Stimulated activated CD8-positive, alpha-beta memory T cell treated with anti-CD3 and anti-CD28 coated beads, Interleukin-12 subunit alpha, Interleukin-12 subunit beta, amount 100 ng/mL, for 1 hour (primary cell): ENCODE measurements around the gene GINS2.

Experiments used
- DNase-seq: peaks from one replicate; pipeline ENCODE4 v3.0.0-alpha.2; 2020; ENCODE audit warnings: low read depth

The GINS2 gene

GRCh38 chr16:85688586-85689284 is at the start of gene GINS2:
GINS2 (minus strand) TSS chr16:85688954; CDS start chr16:85688898, 56 bp downstream.
- peak; percentile 80 for DNase-seq

GRCh38 chr16:85736921-85737320 is 48.2 kb upstream of the GINS2 start:
- DNase-seq: no peak

DNA sequence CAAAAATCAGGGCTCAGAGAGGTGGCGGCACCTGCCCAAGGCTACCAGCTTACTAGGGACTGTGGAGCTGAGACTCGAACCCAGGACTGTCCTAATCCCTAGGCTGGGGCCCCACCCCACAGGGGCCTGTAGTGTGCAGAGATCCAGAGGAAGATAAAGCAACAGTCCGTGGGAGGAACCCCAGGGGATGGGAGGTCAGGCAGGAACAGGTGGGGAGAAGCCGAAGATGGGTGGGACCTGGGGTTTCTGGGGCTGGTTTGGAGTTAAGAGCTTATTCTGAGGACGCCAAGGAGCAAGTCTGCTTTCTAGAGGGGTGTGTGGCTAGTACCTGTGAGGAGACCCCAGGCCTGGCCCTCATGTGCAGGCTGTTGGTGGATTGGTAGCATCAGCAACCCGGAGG is 47.2 kb upstream of the GINS2 start:
- no peak for DNase-seq

DNA sequence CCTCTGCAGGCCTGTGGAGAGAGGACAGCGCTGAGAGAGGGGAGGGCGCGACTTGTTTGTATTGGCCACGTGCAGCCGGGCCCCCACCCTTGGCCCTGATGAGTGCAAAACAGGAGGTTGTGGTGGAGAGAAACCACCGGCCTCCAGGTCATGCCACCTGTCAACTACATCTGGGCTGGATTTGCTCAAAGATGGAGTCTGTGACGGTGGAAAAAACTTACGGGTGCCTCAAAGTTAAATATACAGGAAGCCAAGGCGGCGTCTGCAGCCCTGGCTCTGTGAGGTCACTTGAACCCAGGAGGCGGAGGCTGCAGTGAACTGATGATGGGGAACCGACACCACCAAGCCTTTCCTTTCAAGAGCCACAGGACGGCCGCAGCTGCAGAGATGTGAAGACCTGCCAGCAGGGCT is 46.5 kb upstream of the GINS2 start:
- peak; percentile 25 for DNase-seq

DNA sequence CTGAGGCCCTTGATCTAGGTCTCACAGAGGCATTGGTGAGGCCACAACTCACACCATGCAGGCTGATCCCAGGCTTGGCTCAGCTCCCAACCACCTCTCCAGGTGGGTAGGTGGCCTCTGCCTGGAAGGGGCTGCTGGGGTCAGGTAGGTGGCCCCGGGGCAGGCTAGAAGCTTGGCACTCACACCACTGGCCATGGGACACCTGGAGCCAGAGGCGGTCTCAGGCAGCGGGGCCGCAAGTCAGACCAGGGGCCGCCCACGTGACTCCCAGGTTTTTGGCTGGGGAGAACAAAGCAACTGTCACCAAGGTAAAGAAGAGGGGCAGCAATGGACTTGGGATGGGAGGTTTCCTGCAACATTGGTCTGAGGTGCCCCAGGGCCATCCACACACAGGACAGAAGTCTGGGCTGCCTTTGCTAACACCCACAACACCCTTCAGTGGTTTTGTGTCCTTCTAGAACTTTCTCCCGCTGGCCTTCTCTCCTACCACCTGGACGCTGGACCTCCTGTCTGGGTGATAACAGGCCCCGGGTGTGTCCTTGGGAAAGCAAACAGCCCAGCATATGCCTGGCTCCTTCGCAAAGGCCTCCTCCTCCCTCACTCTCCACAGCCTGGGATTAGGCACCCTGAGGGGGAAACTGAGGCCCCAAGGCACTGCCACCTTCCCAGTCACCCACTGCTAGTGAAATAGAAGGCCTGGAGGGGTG is 45.7 kb upstream of the GINS2 start:
- DNase-seq: no peak

DNA sequence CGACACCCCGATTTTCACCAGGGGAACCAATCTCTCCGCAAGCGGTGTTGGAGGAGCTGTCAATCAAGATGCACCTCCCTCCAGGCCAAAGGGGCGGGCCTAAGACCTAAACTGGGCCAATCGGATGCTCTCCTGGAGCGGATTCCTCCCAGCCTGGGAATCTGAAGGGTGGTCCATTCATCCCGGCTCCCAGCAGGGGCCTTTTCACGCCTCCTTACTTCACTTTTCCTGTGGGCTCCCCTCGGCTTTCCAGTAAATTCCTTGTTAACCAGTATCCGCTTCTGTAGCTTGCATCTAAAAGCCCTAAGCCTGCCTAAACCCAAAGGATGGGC is 45.1 kb upstream of the GINS2 start:
- DNase-seq: no peak

DNA sequence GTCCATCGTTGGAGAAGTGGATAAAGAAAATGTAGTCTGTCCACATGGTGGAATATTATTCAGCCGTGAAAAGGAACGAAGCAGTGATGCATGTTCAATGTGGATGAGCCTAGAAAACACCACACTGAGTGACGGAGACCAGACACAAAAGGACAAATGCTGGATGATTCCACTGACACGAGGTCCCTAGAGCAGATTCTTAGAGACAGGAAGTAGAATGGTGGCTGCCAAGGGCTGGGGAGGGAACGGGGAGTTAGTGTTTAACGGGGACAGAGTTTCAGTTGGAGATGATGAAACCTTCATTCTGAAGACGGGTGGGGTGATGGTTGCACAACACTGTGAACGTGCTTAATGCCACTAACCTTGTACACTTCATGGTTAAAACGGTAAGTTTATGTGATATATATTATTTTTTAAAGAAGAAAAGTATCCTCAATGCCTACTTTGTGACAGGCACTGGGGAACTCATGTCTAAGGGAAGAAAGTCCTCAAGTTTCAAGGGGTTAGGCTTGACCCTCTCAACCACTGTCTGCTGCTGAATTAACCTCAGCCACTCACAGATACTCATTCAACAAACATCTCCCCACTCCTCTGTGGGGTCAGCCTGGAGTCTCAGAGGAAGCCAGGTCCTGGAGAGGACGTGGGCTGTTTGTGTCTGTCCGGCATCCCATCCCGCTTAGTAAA is 44.5 kb upstream of the GINS2 start:
- no peak for DNase-seq

DNA sequence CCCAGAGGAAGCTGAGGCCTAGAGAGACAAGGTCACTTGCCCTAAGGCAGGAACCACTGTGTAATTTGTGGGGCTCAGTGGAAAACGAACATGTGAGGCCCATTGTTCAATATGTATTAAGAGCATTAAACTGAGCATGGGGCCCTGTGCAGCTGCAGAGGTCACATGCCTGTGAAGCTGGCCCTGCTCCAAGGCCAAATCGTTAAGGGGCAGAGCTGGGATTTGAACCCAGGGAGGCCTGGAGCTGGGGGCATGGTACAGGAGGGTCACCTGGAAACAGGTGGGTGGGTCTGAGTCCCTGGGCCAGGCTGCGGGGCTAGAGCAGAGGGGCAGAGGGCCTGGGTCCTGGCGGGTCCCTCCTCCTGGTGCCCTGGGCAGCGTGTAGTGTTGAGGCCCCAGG is 42.4 kb upstream of the GINS2 start:
- no peak for DNase-seq

DNA sequence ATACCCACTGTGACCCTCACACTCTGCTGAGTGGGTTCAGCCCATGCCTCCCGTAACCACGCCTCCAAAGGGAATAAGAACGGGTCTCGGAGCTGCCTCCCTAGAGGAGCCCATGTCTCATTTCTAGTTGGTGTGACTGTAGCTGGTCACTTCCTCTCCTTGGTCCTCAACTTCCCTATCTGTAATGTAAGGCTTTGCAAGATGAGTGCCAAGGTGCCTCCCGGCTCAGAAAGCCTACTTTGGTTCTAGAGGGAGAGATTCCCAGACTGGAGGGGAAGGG is 41.4 kb upstream of the GINS2 start:
- no peak for DNase-seq

DNA sequence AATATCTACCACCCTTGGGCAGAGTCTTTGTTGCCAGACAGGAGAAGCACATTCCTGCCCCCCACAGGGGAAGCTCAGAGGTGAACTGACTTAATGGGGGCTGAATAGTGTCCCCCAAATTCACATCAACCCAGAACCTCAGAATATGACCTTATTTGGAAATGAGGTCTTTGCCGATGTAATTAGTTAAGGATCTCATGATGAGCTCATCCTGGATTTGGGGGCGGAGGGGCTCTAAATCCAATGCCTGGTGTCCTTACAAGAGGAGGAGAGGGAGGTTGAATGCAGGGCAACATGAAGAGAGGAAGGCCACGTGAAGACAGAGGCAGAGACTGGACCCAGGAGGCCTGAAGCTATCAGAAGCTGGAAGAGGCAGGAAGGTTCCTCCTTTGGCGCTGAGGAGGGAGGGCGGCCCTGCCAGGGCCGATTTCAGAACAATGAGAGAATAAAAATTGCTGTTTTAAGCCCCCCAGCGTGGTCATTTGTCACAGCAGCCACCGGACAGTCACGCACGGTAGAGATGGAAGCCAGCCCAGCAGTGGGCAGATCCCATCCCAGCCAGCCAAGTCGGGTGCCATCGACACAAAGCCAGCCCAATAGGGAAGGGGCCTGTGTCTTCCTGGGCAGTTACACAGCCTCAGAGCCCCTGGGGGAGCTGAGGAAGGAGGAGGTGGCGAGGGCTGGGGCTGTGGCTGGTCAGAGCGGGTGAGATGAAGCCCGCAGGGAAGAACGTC is 40.9 kb upstream of the GINS2 start:
- DNase-seq: no peak

DNA sequence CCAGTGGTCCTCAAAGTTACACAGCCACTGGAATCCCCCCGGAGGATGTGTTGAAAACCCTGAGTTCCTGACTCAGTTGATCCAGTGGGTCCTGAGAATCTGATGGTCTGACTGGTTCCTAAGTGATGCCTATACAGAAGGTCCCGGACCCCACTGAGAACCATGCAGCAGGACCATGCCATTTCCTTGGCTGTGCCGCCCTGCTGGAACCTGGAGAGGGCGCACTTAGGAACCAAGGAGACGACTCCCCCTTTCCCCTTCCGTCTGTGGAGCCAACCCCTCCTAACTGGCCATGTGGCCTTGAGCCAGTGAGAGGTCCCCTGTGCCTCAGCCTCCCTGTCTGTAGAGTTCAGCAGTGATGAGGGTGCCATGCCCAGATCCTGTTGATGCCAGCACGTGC is 40.1 kb upstream of the GINS2 start:
- no peak for DNase-seq

DNA sequence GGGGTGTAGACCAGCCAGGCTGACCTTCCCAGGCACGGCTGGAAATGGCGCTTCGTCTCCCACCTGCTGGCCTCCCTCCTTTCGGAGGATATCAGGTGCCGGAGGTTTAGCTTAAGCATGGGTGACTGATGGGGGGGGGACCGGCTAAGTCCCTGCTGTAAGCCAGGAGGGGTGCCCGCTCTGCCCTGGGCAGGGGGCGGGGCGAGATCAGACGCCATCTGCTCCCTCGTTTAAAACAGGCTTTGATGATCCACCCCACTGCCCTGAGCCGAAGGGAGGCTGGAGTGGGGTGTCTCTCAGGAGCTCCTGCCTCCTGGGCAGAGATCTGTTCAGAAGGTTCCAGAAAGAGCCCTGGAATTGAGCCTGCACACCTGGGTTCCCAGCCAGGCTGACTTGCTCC is 36.2 kb upstream of the GINS2 start:
- no peak for DNase-seq

- no peak for DNase-seq
Measured at GRCh38 chr16:85724126-85724879, 35.5 kb upstream of the GINS2 start.

- no peak for DNase-seq
Measured at GRCh38 chr16:85722128-85722893, 33.6 kb upstream of the GINS2 start.

DNA sequence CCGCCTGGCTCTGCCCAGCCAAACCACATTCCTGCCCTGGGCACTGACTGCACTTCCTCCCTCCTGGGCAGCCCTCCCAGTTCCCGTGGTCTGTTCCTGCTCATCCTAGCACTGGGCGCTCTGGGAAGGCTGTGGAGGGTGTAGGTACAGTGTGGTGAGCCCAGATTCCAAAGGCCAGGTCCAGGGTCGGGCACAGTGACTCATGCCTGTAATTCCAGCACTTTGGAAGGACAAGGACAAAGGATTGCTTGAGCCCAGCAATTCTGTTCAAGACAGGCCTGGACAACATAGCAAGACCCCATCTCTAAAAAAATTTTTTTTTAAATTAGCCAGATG is 31.5 kb upstream of the GINS2 start:
- no peak for DNase-seq

GRCh38 chr16:85719605-85720301 is 31.0 kb upstream of the GINS2 start:
- no peak for DNase-seq

- no peak for DNase-seq
Measured at GRCh38 chr16:85718682-85719081, 29.9 kb upstream of the GINS2 start.

DNA sequence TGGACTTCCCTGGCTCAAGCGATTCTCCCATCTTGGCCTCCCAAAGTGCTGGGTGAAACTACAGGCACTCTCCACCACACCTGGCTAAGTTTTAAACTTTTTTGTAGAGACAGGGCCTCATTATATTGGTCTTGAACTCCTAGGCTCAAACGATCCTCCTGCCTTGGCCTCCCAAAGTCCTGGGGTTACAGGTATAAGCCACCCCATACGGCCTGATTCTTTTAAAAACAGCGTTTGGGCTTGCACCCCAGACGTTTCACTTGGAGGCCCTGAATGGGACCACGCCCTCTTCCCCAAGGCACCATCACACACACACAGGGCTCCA is 29.4 kb upstream of the GINS2 start:
- no peak for DNase-seq

- DNase-seq: peak; percentile 42
Measured at GRCh38 chr16:85717393-85718152, 28.8 kb upstream of the GINS2 start.

- no peak for DNase-seq
Measured at GRCh38 chr16:85716680-85717038, 27.9 kb upstream of the GINS2 start.
